ENCODE results near the gene UBD. TPM values are rescaled to one million over a fixed set of nuclear protein-coding genes. Genes with fewer than 3 reads are reported as not detected.

UBD gene
- total RNA-seq, 1 experiment from 2014 or later = 0.99 TPM

- peak; percentile 14 for DNase-seq (ENCODE audit: low spot score)
Measured at GRCh38 chr6:29561606-29562181, 2.2 kb upstream of the UBD start.

- DNase-seq (ENCODE audit: low spot score) = no peak
Measured at GRCh38 chr6:29561091-29561490, 1.6 kb upstream of the UBD start.

DNA sequence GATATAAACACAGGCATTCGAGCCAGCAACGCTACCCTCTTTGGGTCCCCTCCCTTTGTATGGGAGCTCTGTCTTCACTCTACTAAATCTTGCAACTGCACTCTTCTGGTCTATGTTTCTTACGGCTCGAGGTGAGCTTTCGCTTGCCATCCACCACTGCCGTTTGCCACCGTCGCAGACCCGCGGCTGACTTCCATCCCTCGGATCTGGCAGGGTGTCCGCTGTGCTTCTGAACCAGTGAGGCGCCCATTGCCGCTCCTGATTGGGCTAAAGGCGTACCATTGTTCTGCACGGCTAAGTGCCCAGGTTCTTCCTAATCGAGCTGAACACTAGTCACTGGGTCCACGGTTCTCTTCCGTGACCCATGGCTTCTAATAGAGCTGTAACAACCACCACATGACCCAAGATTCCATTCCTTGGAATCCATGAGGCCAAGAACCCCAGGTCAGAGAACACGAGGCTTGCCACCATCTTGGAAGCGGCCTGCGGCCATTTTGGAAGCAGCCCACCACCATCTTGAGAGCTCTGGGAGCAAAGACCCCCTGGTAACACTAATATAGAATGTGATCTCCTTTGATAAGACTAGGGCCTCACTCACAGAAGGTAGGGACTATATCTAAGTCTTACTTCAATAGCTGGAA lies 973 bp downstream of the UBD start:
- no peak for DNase-seq (ENCODE audit: low spot score)

DNA sequence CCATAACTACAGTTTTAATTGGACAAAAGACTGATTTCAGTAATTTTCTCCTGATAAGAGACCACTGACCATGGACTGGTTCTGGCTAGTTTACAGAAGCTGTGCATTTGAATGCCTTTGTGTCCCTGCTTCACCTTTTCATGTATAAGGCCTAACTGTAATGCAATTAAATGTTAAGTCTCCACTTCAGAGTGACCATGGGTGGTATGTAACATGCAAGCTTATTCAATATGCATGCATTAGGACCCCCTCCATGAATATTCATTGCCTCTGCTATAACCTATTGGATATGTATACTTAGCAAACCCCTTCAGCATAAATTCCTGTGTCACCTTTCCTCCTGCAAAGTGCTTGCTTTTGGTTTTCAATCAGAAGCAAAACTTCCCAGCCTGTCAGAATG lies 2.2 kb downstream of the UBD start:
- DNase-seq (ENCODE audit: low spot score) = no peak

DNA sequence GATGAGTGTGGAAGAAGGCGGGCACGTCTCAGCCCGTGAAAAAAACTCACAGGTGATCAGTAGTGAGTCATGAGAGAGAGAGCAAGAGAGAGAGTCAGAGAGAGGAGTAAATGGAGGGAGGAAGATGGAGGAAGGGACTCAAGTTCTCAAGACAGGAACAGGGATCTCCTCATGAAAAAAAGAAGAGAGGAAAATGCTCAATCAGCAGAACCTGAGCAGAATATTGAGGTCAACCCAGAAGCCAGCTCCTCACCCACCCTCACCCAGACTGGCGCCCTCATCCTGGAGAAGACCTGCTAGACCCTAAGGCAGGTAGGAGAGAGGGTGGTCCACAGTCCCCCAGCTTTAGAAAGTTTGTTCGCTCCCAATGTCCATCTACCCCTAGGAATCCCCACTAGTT lies 4.8 kb downstream of the UBD start:
- DNase-seq (ENCODE audit: low spot score) = no peak

GRCh38 chr6:29553268-29554057 lies 6.1 kb downstream of the UBD start:
- DNase-seq (ENCODE audit: low spot score) = no peak

GRCh38 chr6:29552512-29553051 lies 7.0 kb downstream of the UBD start:
- no peak for DNase-seq (ENCODE audit: low spot score)

- DNase-seq (ENCODE audit: low spot score) = no peak
Measured at GRCh38 chr6:29547573-29547972, 12.0 kb downstream of the UBD start.

- DNase-seq (ENCODE audit: low spot score) = no peak
Measured at GRCh38 chr6:29537714-29538403, 21.7 kb downstream of the UBD start.

GRCh38 chr6:29532320-29532951 lies 27.1 kb downstream of the UBD start:
- DNase-seq (ENCODE audit: low spot score) = no peak

GRCh38 chr6:29531668-29532067 lies 27.9 kb downstream of the UBD start:
- no peak for DNase-seq (ENCODE audit: low spot score)

DNA sequence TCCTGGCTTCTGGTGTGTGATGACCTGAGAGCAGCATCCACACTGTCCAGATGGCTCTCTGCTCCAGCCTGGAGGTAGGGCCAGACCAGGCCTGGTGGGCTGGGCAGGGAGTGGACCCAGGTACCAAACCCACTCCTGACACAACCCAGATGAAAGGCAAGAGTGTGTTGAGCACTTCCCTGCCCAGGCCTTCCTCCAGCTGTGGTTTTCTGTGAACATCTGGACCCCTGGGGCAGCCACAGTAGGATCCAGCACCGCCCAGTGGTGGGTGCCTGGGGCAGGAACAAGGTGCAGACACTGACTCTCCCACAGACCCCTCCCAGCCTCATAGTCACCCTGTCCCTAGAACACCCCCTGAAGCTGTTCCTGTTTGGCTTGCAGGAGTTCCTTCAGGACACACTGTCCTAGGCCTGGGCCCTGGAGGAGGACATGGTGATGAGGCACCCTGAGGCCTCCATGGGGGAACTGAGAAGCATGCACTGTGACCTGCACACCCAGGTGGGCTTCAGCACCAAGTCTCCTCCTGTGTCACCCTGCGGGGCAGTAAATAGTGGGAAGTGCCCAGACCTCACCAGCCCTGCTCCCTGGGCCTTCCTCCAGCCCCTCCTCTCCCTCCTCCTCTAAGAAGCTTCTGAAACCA lies 28.7 kb downstream of the UBD start:
- no peak for DNase-seq (ENCODE audit: low spot score)

- no peak for DNase-seq (ENCODE audit: low spot score)
Measured at GRCh38 chr6:29529956-29530355, 29.6 kb downstream of the UBD start.

DNA sequence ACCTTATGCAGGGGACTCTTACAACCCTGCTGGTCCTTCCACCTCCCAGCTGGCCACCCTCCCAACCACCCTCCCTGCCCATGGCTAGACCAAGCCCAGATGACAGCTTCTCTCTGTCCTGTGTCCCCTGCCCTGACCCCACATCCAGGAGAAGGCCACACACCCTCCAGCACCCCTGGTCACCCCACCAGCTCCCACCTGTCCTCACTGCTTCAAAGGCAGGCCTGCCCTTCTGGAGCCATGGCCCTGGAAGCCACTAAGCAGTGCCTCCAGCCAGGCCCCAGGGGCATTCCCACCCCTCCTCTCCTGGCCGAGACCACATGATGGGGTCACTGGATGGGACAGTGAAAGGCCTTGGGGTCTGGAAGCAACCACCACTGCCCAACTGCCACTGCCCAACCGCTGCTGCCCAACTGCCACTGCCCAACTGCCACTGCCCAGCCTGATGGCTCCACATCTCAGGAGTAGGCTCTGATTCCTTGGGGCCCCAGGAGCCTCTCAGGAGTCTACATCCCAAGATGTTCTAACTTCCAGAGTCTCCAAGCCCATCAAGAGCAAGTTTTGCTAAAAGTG lies 30.5 kb downstream of the UBD start:
- DNase-seq (ENCODE audit: low spot score) = no peak

GRCh38 chr6:29528300-29528931 lies 31.1 kb downstream of the UBD start:
- DNase-seq (ENCODE audit: low spot score) = no peak

- no peak for DNase-seq (ENCODE audit: low spot score)
Measured at GRCh38 chr6:29527564-29527963, 32.0 kb downstream of the UBD start.

GRCh38 chr6:29527126-29527525 lies 32.4 kb downstream of the UBD start:
- no peak for DNase-seq (ENCODE audit: low spot score)

GRCh38 chr6:29525311-29525639 lies 34.3 kb downstream of the UBD start:
- no peak for DNase-seq (ENCODE audit: low spot score)

DNA sequence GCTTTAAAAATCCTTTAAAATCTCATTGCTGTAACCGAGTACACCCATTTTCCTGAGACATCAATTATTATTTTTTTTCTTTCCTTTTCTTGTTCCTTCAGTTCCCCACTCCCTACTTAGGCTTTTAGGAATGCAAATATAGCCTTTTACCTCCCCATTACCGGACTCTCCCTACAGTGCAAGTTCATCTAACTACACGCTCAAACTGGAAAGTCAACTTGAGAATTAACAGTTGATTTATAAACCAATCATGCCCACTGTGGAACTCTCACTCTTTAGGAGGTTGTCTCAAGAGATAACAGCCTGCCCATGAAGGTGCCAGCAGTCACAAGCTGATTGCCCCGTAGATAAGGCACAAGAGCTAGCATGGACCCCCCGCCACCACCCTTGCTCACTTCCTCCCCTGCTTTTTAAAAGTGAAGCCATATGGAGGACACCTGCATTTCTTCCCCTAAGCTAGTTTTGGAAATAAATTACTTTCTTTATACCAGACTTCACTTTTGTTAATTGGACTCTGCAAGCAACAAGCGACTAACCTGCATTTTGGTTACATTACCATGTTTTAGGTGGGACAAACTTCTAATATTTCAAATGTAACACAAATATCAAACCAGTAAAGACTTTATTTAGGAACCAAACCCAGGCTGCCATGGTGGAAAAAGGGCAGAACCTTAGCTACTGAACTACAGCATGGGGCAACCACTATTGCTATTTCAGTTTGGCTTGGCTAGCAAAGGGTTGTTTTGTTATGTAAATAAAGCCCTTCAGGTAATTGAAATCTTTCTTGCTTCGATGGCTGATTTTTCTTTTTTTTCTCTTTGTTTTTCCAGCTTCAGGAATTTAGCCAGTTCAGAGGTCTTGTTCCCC lies 34.9 kb downstream of the UBD start:
- no peak for DNase-seq (ENCODE audit: low spot score)

DNA sequence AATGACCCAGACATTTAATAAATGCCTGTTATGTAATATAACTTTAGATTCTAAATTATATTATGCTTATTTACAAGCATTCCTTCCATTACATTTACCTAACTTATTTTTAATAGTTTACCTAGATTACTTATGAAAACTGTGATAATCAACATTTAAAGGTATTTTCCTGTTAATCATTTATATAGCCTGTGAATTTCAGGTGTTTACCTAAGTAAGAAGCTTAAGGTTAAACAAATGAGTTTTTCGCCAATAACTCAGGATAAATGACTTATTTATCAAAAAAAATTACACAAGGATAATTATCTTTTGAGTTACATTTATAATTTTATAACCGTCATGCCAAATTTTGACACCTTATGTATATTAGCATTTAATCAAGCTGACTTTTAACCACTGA lies 35.5 kb downstream of the UBD start:
- DNase-seq (ENCODE audit: low spot score) = no peak
